K562 (cell line): ENCODE results near the gene TRIM37.

Source experiments
- ARID2 ChIP-seq: fragments of 450-650 bp; IDR thresholded peaks from 2 replicates; pipeline ENCODE4 v1.6.1; 2017; ENCODE audit warnings: antibody characterized with exemption, mild to moderate bottlenecking
- BCL6 ChIP-seq: fragments of 250-450 bp; sonication (Bioruptor Pico); IDR thresholded peaks from 2 replicates; pipeline ENCODE4 v1.4.0; 2020
- BMI1 ChIP-seq: fragments of 150-350 bp; IDR thresholded peaks from 2 replicates; pipeline ENCODE4 v1.6.1; 2014; ENCODE audit warnings: low read length
- CCNT2 ChIP-seq: IDR thresholded peaks from 2 replicates; pipeline ENCODE4 v1.6.1; 2011; ENCODE audit warnings: borderline replicate concordance, low read depth, mild to moderate bottlenecking, moderate library complexity, mixed read lengths, low read length; ENCODE audit not compliant: insufficient read length; ENCODE audit errors: extremely low read depth
- TRIM24 ChIP-seq, 2 experiments: fragments of 450-650 bp; IDR thresholded peaks; 2 replicates each; pipeline ENCODE4 v1.6.1; 2016
- ZNF140 ChIP-seq: fragments of 250-450 bp; sonication (Bioruptor Pico); IDR thresholded peaks from 2 replicates; pipeline ENCODE4 v1.8.0; 2021; ENCODE audit warnings: moderate library complexity, mild to moderate bottlenecking, inconsistent platforms
- ZNF165 ChIP-seq: fragments of 250-450 bp; sonication (Bioruptor Pico); IDR thresholded peaks from 2 replicates; pipeline ENCODE4 v1.4.0; 2020; ENCODE audit warnings: borderline replicate concordance
- ZNF830 ChIP-seq: fragments of 250-450 bp; sonication (Bioruptor Pico); IDR thresholded peaks from 2 replicates; pipeline ENCODE4 v1.5.0; 2021; ENCODE audit warnings: mild to moderate bottlenecking
- TF ChIP-seq, protein P1 (sequence below): fragments of 150-350 bp; conservative IDR thresholded peaks from 2 replicates; pipeline ENCODE4 v1.6.1; 2014; ENCODE audit warnings: low read length
- TF ChIP-seq, protein P2 (sequence below): sonication (generic); formaldehyde crosslinking; IDR thresholded peaks from 2 replicates; pipeline ENCODE4 v1.8.1; 2022; ENCODE audit warnings: missing genetic modification reagents
- TF ChIP-seq, protein P3 (sequence below), 3 experiments: IDR thresholded peaks in 2 of 3; conservative IDR thresholded peaks in 1 of 3; 2 replicates each; pipeline ENCODE4 v1.5.1; 2011 to 2012; ENCODE audit warnings: low read length in 3 of 3, mild to moderate bottlenecking in 3 of 3, control low read depth in 2 of 3, improper control_type of control experiment in 1 of 3, inconsistent platforms in 1 of 3, low read depth in 1 of 3, mixed read lengths in 1 of 3, moderate library complexity in 1 of 3; ENCODE audit not compliant: insufficient read depth in 2 of 3

DNA sequence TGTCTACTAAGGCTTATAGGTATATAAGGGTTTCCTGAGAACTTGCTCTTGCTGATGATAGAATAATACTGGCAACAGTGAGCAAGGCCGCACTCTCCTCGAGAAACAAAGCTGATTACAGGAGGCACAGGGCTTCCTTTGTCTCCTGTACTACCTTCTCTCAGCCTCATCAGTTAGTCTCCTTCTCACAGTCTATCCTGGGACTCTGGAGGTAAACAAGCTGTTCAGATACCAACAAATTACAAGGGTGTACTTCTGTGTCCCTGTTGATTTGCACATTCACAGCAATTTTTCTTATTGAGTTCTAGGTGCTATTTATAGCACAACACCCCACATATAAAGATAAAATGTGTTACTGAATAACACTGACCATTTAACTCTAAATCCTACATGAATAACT lies 98.7 kb downstream of the TRIM37 start:
- no peak for TF ChIP-seq ZNF140
- no peak for TF ChIP-seq TRIM24 (IDR thresholded peaks at IDR 0.05)
- TF ChIP-seq ZNF165 (CRISPR knock-in tag) = no peak
- no peak for TF ChIP-seq CCNT2
- TF ChIP-seq, protein P1, sequence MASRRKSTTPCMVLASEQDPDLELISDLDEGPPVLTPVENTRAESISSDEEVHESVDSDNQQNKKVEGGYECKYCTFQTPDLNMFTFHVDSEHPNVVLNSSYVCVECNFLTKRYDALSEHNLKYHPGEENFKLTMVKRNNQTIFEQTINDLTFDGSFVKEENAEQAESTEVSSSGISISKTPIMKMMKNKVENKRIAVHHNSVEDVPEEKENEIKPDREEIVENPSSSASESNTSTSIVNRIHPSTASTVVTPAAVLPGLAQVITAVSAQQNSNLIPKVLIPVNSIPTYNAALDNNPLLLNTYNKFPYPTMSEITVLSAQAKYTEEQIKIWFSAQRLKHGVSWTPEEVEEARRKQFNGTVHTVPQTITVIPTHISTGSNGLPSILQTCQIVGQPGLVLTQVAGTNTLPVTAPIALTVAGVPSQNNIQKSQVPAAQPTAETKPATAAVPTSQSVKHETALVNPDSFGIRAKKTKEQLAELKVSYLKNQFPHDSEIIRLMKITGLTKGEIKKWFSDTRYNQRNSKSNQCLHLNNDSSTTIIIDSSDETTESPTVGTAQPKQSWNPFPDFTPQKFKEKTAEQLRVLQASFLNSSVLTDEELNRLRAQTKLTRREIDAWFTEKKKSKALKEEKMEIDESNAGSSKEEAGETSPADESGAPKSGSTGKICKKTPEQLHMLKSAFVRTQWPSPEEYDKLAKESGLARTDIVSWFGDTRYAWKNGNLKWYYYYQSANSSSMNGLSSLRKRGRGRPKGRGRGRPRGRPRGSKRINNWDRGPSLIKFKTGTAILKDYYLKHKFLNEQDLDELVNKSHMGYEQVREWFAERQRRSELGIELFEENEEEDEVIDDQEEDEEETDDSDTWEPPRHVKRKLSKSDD = no peak
- TF ChIP-seq ZNF830 (CRISPR knock-in tag) = no peak
- TF ChIP-seq, protein P2, sequence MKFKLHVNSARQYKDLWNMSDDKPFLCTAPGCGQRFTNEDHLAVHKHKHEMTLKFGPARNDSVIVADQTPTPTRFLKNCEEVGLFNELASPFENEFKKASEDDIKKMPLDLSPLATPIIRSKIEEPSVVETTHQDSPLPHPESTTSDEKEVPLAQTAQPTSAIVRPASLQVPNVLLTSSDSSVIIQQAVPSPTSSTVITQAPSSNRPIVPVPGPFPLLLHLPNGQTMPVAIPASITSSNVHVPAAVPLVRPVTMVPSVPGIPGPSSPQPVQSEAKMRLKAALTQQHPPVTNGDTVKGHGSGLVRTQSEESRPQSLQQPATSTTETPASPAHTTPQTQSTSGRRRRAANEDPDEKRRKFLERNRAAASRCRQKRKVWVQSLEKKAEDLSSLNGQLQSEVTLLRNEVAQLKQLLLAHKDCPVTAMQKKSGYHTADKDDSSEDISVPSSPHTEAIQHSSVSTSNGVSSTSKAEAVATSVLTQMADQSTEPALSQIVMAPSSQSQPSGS = no peak
- TF ChIP-seq BCL6 (CRISPR knock-in tag) = no peak
- no peak for TF ChIP-seq ARID2
- TF ChIP-seq, protein P3, sequence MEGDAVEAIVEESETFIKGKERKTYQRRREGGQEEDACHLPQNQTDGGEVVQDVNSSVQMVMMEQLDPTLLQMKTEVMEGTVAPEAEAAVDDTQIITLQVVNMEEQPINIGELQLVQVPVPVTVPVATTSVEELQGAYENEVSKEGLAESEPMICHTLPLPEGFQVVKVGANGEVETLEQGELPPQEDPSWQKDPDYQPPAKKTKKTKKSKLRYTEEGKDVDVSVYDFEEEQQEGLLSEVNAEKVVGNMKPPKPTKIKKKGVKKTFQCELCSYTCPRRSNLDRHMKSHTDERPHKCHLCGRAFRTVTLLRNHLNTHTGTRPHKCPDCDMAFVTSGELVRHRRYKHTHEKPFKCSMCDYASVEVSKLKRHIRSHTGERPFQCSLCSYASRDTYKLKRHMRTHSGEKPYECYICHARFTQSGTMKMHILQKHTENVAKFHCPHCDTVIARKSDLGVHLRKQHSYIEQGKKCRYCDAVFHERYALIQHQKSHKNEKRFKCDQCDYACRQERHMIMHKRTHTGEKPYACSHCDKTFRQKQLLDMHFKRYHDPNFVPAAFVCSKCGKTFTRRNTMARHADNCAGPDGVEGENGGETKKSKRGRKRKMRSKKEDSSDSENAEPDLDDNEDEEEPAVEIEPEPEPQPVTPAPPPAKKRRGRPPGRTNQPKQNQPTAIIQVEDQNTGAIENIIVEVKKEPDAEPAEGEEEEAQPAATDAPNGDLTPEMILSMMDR (IDR thresholded peaks at IDR 0.05 in 2 of 3, conservative IDR thresholded peaks at IDR 0.05 in 1 of 3; ENCODE audit: insufficient read depth in 2 of 3, low read depth in 1 of 3, low read length in 3 of 3) = no peak
- TF ChIP-seq BMI1 = no peak
